CD14-positive monocyte (primary cell): Measurements from ENCODE around the gene CXCL3. TPM values are rescaled to one million over a fixed set of nuclear protein-coding genes. Genes with fewer than 3 reads are reported as not detected.
A peak's percentile ranks its signal among the peaks of the same experiment; 100 is the strongest.

Source experiments
- DNase-seq, 3 donors: peaks; one replicate each; pipeline ENCODE4 v3.0.0-alpha.2; 2011 to 2022
- H2AFZ ChIP-seq: 2 replicates; pipeline ENCODE4 v1.6.0; 2012; ENCODE audit warnings: mild to moderate bottlenecking, low read depth, low read length, inconsistent platforms; ENCODE audit not compliant: insufficient read depth, poor library complexity, severe bottlenecking
- H3K27ac ChIP-seq, 2 donors: 1 replicate in 1 of 2; 2 replicates in 1 of 2; pipeline ENCODE4 v1.5.1; 2012 to 2013; ENCODE audit warnings: low read length in 2 of 2, control low read depth in 1 of 2, inconsistent platforms in 1 of 2, low read depth in 1 of 2, mild to moderate bottlenecking in 1 of 2
- H3K27me3 ChIP-seq, 2 donors: one replicate each; pipeline versions ENCODE4 v1.6.0 to v1.6.1; 2011 to 2013; ENCODE audit warnings: low read length in 2 of 2; ENCODE audit not compliant: control insufficient read depth in 2 of 2, insufficient read depth in 2 of 2
- H3K36me3 ChIP-seq, 2 donors: replicated peaks in 1 of 2; 1 replicate in 1 of 2; 2 replicates in 1 of 2; pipeline versions ENCODE4 v1.5.1 to v1.6.1; 2012 to 2013; ENCODE audit warnings: low read length in 2 of 2, control low read depth in 1 of 2, inconsistent platforms in 1 of 2, mild to moderate bottlenecking in 1 of 2; ENCODE audit not compliant: insufficient read depth in 2 of 2, control insufficient read depth in 1 of 2
- H3K4me1 ChIP-seq, 2 donors: 1 replicate in 1 of 2; 2 replicates in 1 of 2; pipeline versions ENCODE4 v1.5.1 to v1.6.1; 2012 to 2013; ENCODE audit warnings: low read length in 2 of 2, control low read depth in 1 of 2, inconsistent platforms in 1 of 2, mild to moderate bottlenecking in 1 of 2, moderate library complexity in 1 of 2; ENCODE audit not compliant: insufficient read depth in 2 of 2, control insufficient read depth in 1 of 2
- H3K4me2 ChIP-seq: replicated peaks from 2 replicates; pipeline ENCODE3; 2012; ENCODE audit warnings: low read length, moderate library complexity, mild to moderate bottlenecking; ENCODE audit not compliant: poor library complexity, severe bottlenecking; ENCODE audit errors: extremely low read depth
- H3K4me3 ChIP-seq, 3 experiments: fragments of 200-600 bp in 1 of 3; sonication (generic) in 1 of 3; replicated peaks in 1 of 3; 1 replicate in 2 of 3; 2 replicates in 1 of 3; pipeline ENCODE4 v1.5.1; 2011 to 2013; ENCODE audit warnings: low read length in 3 of 3, mild to moderate bottlenecking in 3 of 3, control low read depth in 2 of 3, low read depth in 2 of 3, inconsistent platforms in 1 of 3, moderate library complexity in 1 of 3
- H3K79me2 ChIP-seq: 2 replicates; pipeline ENCODE4 v1.6.0; 2012; ENCODE audit warnings: mild to moderate bottlenecking, control low read depth, inconsistent platforms, low read length, moderate library complexity; ENCODE audit not compliant: insufficient read depth
- H3K9ac ChIP-seq: 2 replicates; pipeline ENCODE4 v1.6.0; 2017; ENCODE audit warnings: low read length, mild to moderate bottlenecking; ENCODE audit not compliant: insufficient read depth, poor library complexity, severe bottlenecking
- H3K9me3 ChIP-seq, 2 donors: replicated peaks in 1 of 2; 1 replicate in 1 of 2; 2 replicates in 1 of 2; pipeline versions ENCODE4 v1.5.1 to v1.6.1; 2012 to 2013; ENCODE audit warnings: low read length in 2 of 2, control low read depth in 1 of 2; ENCODE audit not compliant: control insufficient read depth in 1 of 2, insufficient read depth in 1 of 2
- H4K20me1 ChIP-seq: 2 replicates; pipeline ENCODE4 v1.6.0; 2012; ENCODE audit warnings: mild to moderate bottlenecking, low read length, control low read depth, moderate library complexity; ENCODE audit not compliant: insufficient read depth
- H3K27ac Mint-ChIP-seq, 7 donors: one replicate each; pipeline ENCODE4 v1.8.0; 2020; ENCODE audit warnings: mild to moderate bottlenecking in 7 of 7, mixed read lengths in 7 of 7, moderate library complexity in 6 of 7, inconsistent platforms in 2 of 7
- H3K27me3 Mint-ChIP-seq, 3 donors: one replicate each; pipeline ENCODE4 v1.8.0; 2021 to 2022; ENCODE audit warnings: low read depth in 3 of 3, mild to moderate bottlenecking in 3 of 3, mixed read lengths in 3 of 3, moderate library complexity in 3 of 3, inconsistent platforms in 1 of 3
- H3K36me3 Mint-ChIP-seq, 2 donors: one replicate each; pipeline ENCODE4 v1.8.0; 2020; ENCODE audit warnings: mixed read lengths in 2 of 2, inconsistent platforms in 1 of 2, mild to moderate bottlenecking in 1 of 2
- H3K4me1 Mint-ChIP-seq: one replicate; pipeline ENCODE4 v1.8.0; 2020; ENCODE audit warnings: mild to moderate bottlenecking, mixed read lengths
- H3K4me3 Mint-ChIP-seq, 2 donors: one replicate each; pipeline ENCODE4 v1.8.0; 2020; ENCODE audit warnings: mild to moderate bottlenecking in 2 of 2, mixed read lengths in 2 of 2, moderate library complexity in 1 of 2
- H3K9me3 Mint-ChIP-seq, 7 donors: one replicate each; pipeline ENCODE4 v1.8.0; 2020 to 2022; ENCODE audit warnings: mixed read lengths in 7 of 7, mild to moderate bottlenecking in 6 of 7, moderate library complexity in 6 of 7, inconsistent platforms in 2 of 7
- WGBS: methylation state at CpG from one replicate; pipeline ENCODE4 v1.1.5; 2013; ENCODE audit warnings: missing lambda C conversion rate; ENCODE audit not compliant: insufficient coverage; 5-methylcytosine and 5-hydroxymethylcytosine counted together
- intact Hi-C, 2 donors: fragments of 100-400 bp; cut with micrococcal nuclease; formaldehyde crosslinking; loops; one replicate each; pipeline versions ENCODE4 v1.15.0 to v1.15.1; 2023
- polyA plus RNA-seq, 3 donors: library from polyadenylated mRNA; depleted of rRNA in 1 of 3; unstranded in 2 of 3; stranded (reverse) in 1 of 3; fragments of 300-500 nt in 2 of 3; fragments of >200 nt in 1 of 3; fragmentation: Illumina TruSeq in 2 of 3; gene quantifications; 1 replicate in 2 of 3; 2 replicates in 1 of 3; pipeline ENCODE4 v1.2.3, GENCODE V29; 2012 to 2021
- TF ChIP-seq, protein P1 (sequence below): fragments of 200-600 bp; IDR thresholded peaks from one replicate; pipeline ENCODE4 v1.8.0; 2022; ENCODE audit warnings: antibody characterized with exemption, mild to moderate bottlenecking

Gene CXCL3
- polyA plus RNA-seq, 3 donors = 2.5 to 4.4 (median 3.7) TPM

DNA sequence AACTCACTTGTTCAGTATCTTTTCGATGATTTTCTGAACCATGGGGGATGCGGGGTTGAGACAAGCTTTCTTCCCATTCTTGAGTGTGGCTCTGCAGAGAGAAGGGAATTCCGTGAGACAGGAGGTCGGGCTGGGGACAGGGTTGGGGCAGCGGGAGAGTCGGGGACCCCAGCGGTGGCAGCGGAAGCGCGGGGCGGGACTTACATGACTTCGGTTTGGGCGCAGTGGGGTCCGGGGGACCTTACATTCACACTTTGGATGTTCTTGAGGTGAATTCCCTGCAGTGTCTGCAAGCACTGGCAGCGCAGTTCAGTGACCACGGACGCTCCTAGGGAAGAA, 434 bp downstream of the CXCL3 start:
- H3K4me2 ChIP-seq = peak overlapping the region; percentile 93

GRCh38 chr4:74037076-74037955, 1.2 kb downstream of the CXCL3 start:
- Histone ChIP-seq H4K20me1 (no peaks in the 10 kb centered on the region), H3K9me3 (no peaks in the 10 kb centered on the region), H2AFZ (peak overlapping the region; percentile 95), H3K4me2 (peak overlapping the region; percentile 93), H3K4me3 (peak overlapping the region in 1 of 3 experiments; percentile 85), H3K27ac (no peak overlapping the region), H3K4me1 (peaks cover 12 to 19% of the 10 kb centered on the region in 2 donors), H3K9ac (no peak overlapping the region), H3K79me2 (no peaks in the 10 kb centered on the region), H3K27me3 (peaks cover 19 to 28% of the 10 kb centered on the region in 2 donors), H3K36me3 (no peaks in the 10 kb centered on the region)
- intact Hi-C loops = loop anchor here in 1 of 2 donors (10.0 kb wide), 1 partner anchor 373 kb away; no protein-coding TSS in a partner anchor
- TF ChIP-seq, protein P1, sequence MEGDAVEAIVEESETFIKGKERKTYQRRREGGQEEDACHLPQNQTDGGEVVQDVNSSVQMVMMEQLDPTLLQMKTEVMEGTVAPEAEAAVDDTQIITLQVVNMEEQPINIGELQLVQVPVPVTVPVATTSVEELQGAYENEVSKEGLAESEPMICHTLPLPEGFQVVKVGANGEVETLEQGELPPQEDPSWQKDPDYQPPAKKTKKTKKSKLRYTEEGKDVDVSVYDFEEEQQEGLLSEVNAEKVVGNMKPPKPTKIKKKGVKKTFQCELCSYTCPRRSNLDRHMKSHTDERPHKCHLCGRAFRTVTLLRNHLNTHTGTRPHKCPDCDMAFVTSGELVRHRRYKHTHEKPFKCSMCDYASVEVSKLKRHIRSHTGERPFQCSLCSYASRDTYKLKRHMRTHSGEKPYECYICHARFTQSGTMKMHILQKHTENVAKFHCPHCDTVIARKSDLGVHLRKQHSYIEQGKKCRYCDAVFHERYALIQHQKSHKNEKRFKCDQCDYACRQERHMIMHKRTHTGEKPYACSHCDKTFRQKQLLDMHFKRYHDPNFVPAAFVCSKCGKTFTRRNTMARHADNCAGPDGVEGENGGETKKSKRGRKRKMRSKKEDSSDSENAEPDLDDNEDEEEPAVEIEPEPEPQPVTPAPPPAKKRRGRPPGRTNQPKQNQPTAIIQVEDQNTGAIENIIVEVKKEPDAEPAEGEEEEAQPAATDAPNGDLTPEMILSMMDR = no peak
- Mint-ChIP-seq H3K9me3 (peaks cover 0 to 2% (median 0%) of the 10 kb centered on the region in 7 donors), H3K27me3 (peaks cover 11 to 31% (median 29%) of the 10 kb centered on the region in 3 donors), H3K4me1 (peaks cover 18% of the 10 kb centered on the region), H3K4me3 (peak overlapping the region; percentile 80 to 89), H3K36me3 (peaks cover 0 to 6% of the 10 kb centered on the region in 2 donors), H3K27ac (peak overlapping the region in 1 of 7 donors; percentile 13)
- WGBS = 17% methylated on average over 2 of the region's 4 CpGs
- no peak for DNase-seq

More for the DNA sequence above, 434 bp downstream of the CXCL3 start:
- WGBS = under 1% methylated on average over 17 of the region's 17 CpGs
- intact Hi-C loops = loop anchor here in 1 of 2 donors (10.0 kb wide), 1 partner anchor 373 kb away; no protein-coding TSS in a partner anchor
- H3K9me3 Mint-ChIP-seq = peaks cover 0 to 2% (median 0%) of the 10 kb centered on the region in 7 donors
- peak overlapping the region; percentile 80 to 89 for H3K4me3 Mint-ChIP-seq
- Histone ChIP-seq H3K4me1 (peaks cover 17 to 24% of the 10 kb centered on the region in 2 donors), H3K4me3 (peak overlapping the region; percentile 62 to 91 (median 85)), H3K79me2 (no peaks in the 10 kb centered on the region), H3K36me3 (no peaks in the 10 kb centered on the region), H2AFZ (peak overlapping the region; percentile 95), H3K27me3 (peaks cover 19 to 28% of the 10 kb centered on the region in 2 donors), H3K27ac (no peak overlapping the region), H3K9ac (peak overlapping the region; percentile 69), H3K9me3 (no peaks in the 10 kb centered on the region), H4K20me1 (no peaks in the 10 kb centered on the region)
- H3K27me3 Mint-ChIP-seq = peaks cover 11 to 31% (median 27%) of the 10 kb centered on the region in 3 donors
- TF ChIP-seq, protein P1 = no peak
- peak overlapping the region in 5 of 7 donors; percentile 7 to 91 (median 77) for H3K27ac Mint-ChIP-seq
- H3K4me1 Mint-ChIP-seq = peaks cover 24% of the 10 kb centered on the region
- peaks cover 0 to 6% of the 10 kb centered on the region in 2 donors for H3K36me3 Mint-ChIP-seq
- peak in 1 of 3 donors; percentile 56 for DNase-seq
